ENCODE measurements around the gene TP53I13.
A peak's percentile ranks its signal among the peaks of the same experiment; 100 is the strongest.

TP53I13 gene

GRCh38 chr17:29611351-29612093, 43.0 kb downstream of the TP53I13 start:
- Histone ChIP-seq H3K4me1 (ENCODE audit: control insufficient read depth in 1 of 2, insufficient read depth in 2 of 2, low read length in 2 of 2) (peaks cover 20 to 29% of the 10 kb centered on the region in 2 donors), H3K27ac (ENCODE audit: low read depth, low read length) (no peak overlapping the region), H3K36me3 (ENCODE audit: control insufficient read depth in 1 of 2, insufficient read depth in 2 of 2, low read length in 2 of 2) (no peaks in the 10 kb centered on the region), H3K9ac (ENCODE audit: low read depth in 1 of 2, low read length in 2 of 2) (no peak overlapping the region), H3K9me3 (ENCODE audit: control insufficient read depth in 1 of 2, low read length in 2 of 2) (no peaks in the 10 kb centered on the region), H3K27me3 (ENCODE audit: control insufficient read depth in 1 of 2, insufficient read depth in 2 of 2, low read length in 2 of 2) (peaks cover 7 to 23% of the 10 kb centered on the region in 2 donors), H3K4me3 (ENCODE audit: low read depth in 1 of 2, low read length in 2 of 2) (no peak overlapping the region)

- Histone ChIP-seq H3K9me3 (ENCODE audit: control insufficient read depth in 1 of 2, low read length in 2 of 2) (no peaks in the 10 kb centered on the region), H3K36me3 (ENCODE audit: control insufficient read depth in 1 of 2, insufficient read depth in 2 of 2, low read length in 2 of 2) (no peaks in the 10 kb centered on the region), H3K27me3 (ENCODE audit: control insufficient read depth in 1 of 2, insufficient read depth in 2 of 2, low read length in 2 of 2) (peaks cover 9 to 29% of the 10 kb centered on the region in 2 donors), H3K27ac (ENCODE audit: low read depth, low read length) (no peak overlapping the region), H3K4me1 (ENCODE audit: control insufficient read depth in 1 of 2, insufficient read depth in 2 of 2, low read length in 2 of 2) (peaks cover 25 to 34% of the 10 kb centered on the region in 2 donors), H3K4me3 (ENCODE audit: low read depth in 1 of 2, low read length in 2 of 2) (no peak overlapping the region), H3K9ac (ENCODE audit: low read depth in 1 of 2, low read length in 2 of 2) (no peak overlapping the region)
Observed at GRCh38 chr17:29612094-29612403, 43.5 kb downstream of the TP53I13 start.

- peaks cover 9 to 29% of the 10 kb centered on the region in 2 donors for H3K27me3 ChIP-seq (ENCODE audit: control insufficient read depth in 1 of 2, insufficient read depth in 2 of 2, low read length in 2 of 2)
- H3K4me3 ChIP-seq (ENCODE audit: low read depth in 1 of 2, low read length in 2 of 2): no peak overlapping the region
- H3K36me3 ChIP-seq (ENCODE audit: control insufficient read depth in 1 of 2, insufficient read depth in 2 of 2, low read length in 2 of 2): no peaks in the 10 kb centered on the region
- peaks cover 31 to 40% of the 10 kb centered on the region in 2 donors for H3K4me1 ChIP-seq (ENCODE audit: control insufficient read depth in 1 of 2, insufficient read depth in 2 of 2, low read length in 2 of 2)
- H3K9ac ChIP-seq (ENCODE audit: low read depth in 1 of 2, low read length in 2 of 2): no peak overlapping the region
- no peak overlapping the region for H3K27ac ChIP-seq (ENCODE audit: low read depth, low read length)
- H3K9me3 ChIP-seq (ENCODE audit: control insufficient read depth in 1 of 2, low read length in 2 of 2): no peaks in the 10 kb centered on the region
Observed at GRCh38 chr17:29612404-29613280, 44.1 kb downstream of the TP53I13 start.

- peaks cover 37 to 45% of the 10 kb centered on the region in 2 donors for H3K4me1 ChIP-seq (ENCODE audit: control insufficient read depth in 1 of 2, insufficient read depth in 2 of 2, low read length in 2 of 2)
- no peak overlapping the region for H3K9ac ChIP-seq (ENCODE audit: low read depth in 1 of 2, low read length in 2 of 2)
- H3K9me3 ChIP-seq (ENCODE audit: control insufficient read depth in 1 of 2, low read length in 2 of 2): no peaks in the 10 kb centered on the region
- peak overlapping the region; percentile 54 to 62 for H3K4me3 ChIP-seq (ENCODE audit: low read depth in 1 of 2, low read length in 2 of 2)
- H3K27ac ChIP-seq (ENCODE audit: low read depth, low read length): no peak overlapping the region
- no peaks in the 10 kb centered on the region for H3K36me3 ChIP-seq (ENCODE audit: control insufficient read depth in 1 of 2, insufficient read depth in 2 of 2, low read length in 2 of 2)
- peaks cover 9 to 32% of the 10 kb centered on the region in 2 donors for H3K27me3 ChIP-seq (ENCODE audit: control insufficient read depth in 1 of 2, insufficient read depth in 2 of 2, low read length in 2 of 2)
Observed at GRCh38 chr17:29613352-29613837, 44.9 kb downstream of the TP53I13 start.

GRCh38 chr17:29613856-29614255, 45.4 kb downstream of the TP53I13 start:
- no peaks in the 10 kb centered on the region for H3K9me3 ChIP-seq (ENCODE audit: control insufficient read depth in 1 of 2, low read length in 2 of 2)
- no peak overlapping the region for H3K27ac ChIP-seq (ENCODE audit: low read depth, low read length)
- H3K4me1 ChIP-seq (ENCODE audit: control insufficient read depth in 1 of 2, insufficient read depth in 2 of 2, low read length in 2 of 2): peaks cover 37 to 45% of the 10 kb centered on the region in 2 donors
- no peak overlapping the region for H3K9ac ChIP-seq (ENCODE audit: low read depth in 1 of 2, low read length in 2 of 2)
- no peaks in the 10 kb centered on the region for H3K36me3 ChIP-seq (ENCODE audit: control insufficient read depth in 1 of 2, insufficient read depth in 2 of 2, low read length in 2 of 2)
- peak overlapping the region; percentile 54 to 62 for H3K4me3 ChIP-seq (ENCODE audit: low read depth in 1 of 2, low read length in 2 of 2)
- peaks cover 9 to 37% of the 10 kb centered on the region in 2 donors for H3K27me3 ChIP-seq (ENCODE audit: control insufficient read depth in 1 of 2, insufficient read depth in 2 of 2, low read length in 2 of 2)

GRCh38 chr17:29614349-29615047, 46.0 kb downstream of the TP53I13 start:
- no peak overlapping the region for H3K9ac ChIP-seq (ENCODE audit: low read depth in 1 of 2, low read length in 2 of 2)
- peaks cover 37 to 45% of the 10 kb centered on the region in 2 donors for H3K4me1 ChIP-seq (ENCODE audit: control insufficient read depth in 1 of 2, insufficient read depth in 2 of 2, low read length in 2 of 2)
- no peaks in the 10 kb centered on the region for H3K9me3 ChIP-seq (ENCODE audit: control insufficient read depth in 1 of 2, low read length in 2 of 2)
- H3K27me3 ChIP-seq (ENCODE audit: control insufficient read depth in 1 of 2, insufficient read depth in 2 of 2, low read length in 2 of 2): peaks cover 12 to 38% of the 10 kb centered on the region in 2 donors
- H3K4me3 ChIP-seq (ENCODE audit: low read depth in 1 of 2, low read length in 2 of 2): peak overlapping the region in 1 of 2 donors; percentile 69
- H3K36me3 ChIP-seq (ENCODE audit: control insufficient read depth in 1 of 2, insufficient read depth in 2 of 2, low read length in 2 of 2): no peaks in the 10 kb centered on the region
- H3K27ac ChIP-seq (ENCODE audit: low read depth, low read length): no peak overlapping the region

- Histone ChIP-seq H3K36me3 (ENCODE audit: control insufficient read depth in 1 of 2, insufficient read depth in 2 of 2, low read length in 2 of 2) (no peaks in the 10 kb centered on the region), H3K4me3 (ENCODE audit: low read depth in 1 of 2, low read length in 2 of 2) (peak overlapping the region; percentile 69 to 74), H3K27me3 (ENCODE audit: control insufficient read depth in 1 of 2, insufficient read depth in 2 of 2, low read length in 2 of 2) (peaks cover 15 to 42% of the 10 kb centered on the region in 2 donors), H3K27ac (ENCODE audit: low read depth, low read length) (no peak overlapping the region), H3K9me3 (ENCODE audit: control insufficient read depth in 1 of 2, low read length in 2 of 2) (no peaks in the 10 kb centered on the region), H3K4me1 (ENCODE audit: control insufficient read depth in 1 of 2, insufficient read depth in 2 of 2, low read length in 2 of 2) (peaks cover 37 to 45% of the 10 kb centered on the region in 2 donors), H3K9ac (ENCODE audit: low read depth in 1 of 2, low read length in 2 of 2) (no peak overlapping the region)
Observed at GRCh38 chr17:29615048-29615385, 46.5 kb downstream of the TP53I13 start.

GRCh38 chr17:29615492-29616299, 47.2 kb downstream of the TP53I13 start:
- Histone ChIP-seq H3K27me3 (ENCODE audit: control insufficient read depth in 1 of 2, insufficient read depth in 2 of 2, low read length in 2 of 2) (peaks cover 15 to 44% of the 10 kb centered on the region in 2 donors), H3K4me1 (ENCODE audit: control insufficient read depth in 1 of 2, insufficient read depth in 2 of 2, low read length in 2 of 2) (peaks cover 37 to 45% of the 10 kb centered on the region in 2 donors), H3K9ac (ENCODE audit: low read depth in 1 of 2, low read length in 2 of 2) (peak overlapping the region; percentile 18 to 43), H3K27ac (ENCODE audit: low read depth, low read length) (no peak overlapping the region), H3K36me3 (ENCODE audit: control insufficient read depth in 1 of 2, insufficient read depth in 2 of 2, low read length in 2 of 2) (no peaks in the 10 kb centered on the region), H3K9me3 (ENCODE audit: control insufficient read depth in 1 of 2, low read length in 2 of 2) (no peaks in the 10 kb centered on the region), H3K4me3 (ENCODE audit: low read depth in 1 of 2, low read length in 2 of 2) (peak overlapping the region; percentile 69 to 74)

GRCh38 chr17:29616300-29617048, 48.0 kb downstream of the TP53I13 start:
- H3K9ac ChIP-seq (ENCODE audit: low read depth in 1 of 2, low read length in 2 of 2): peak overlapping the region; percentile 18 to 43
- H3K36me3 ChIP-seq (ENCODE audit: control insufficient read depth in 1 of 2, insufficient read depth in 2 of 2, low read length in 2 of 2): no peaks in the 10 kb centered on the region
- no peaks in the 10 kb centered on the region for H3K9me3 ChIP-seq (ENCODE audit: control insufficient read depth in 1 of 2, low read length in 2 of 2)
- H3K4me3 ChIP-seq (ENCODE audit: low read depth in 1 of 2, low read length in 2 of 2): peak overlapping the region; percentile 68 to 70
- peaks cover 37 to 45% of the 10 kb centered on the region in 2 donors for H3K4me1 ChIP-seq (ENCODE audit: control insufficient read depth in 1 of 2, insufficient read depth in 2 of 2, low read length in 2 of 2)
- H3K27ac ChIP-seq (ENCODE audit: low read depth, low read length): no peak overlapping the region
- H3K27me3 ChIP-seq (ENCODE audit: control insufficient read depth in 1 of 2, insufficient read depth in 2 of 2, low read length in 2 of 2): peaks cover 15 to 44% of the 10 kb centered on the region in 2 donors

Measured in duodenal mucosa (tissue), 2 donors.